Fibroblast of the conjunctiva (primary cell): ENCODE results near the gene CCDC144A.
"Not testable (repeated sequence)": the region's sequence is repeated elsewhere in the genome, so short reads cannot be mapped to it uniquely, and the experiment has no call there.

Experiments used
- DNase-seq: peaks from one replicate; pipeline ENCODE4 v3.0.0-alpha.2; 2010; ENCODE audit warnings: low read depth

Gene CCDC144A

DNA sequence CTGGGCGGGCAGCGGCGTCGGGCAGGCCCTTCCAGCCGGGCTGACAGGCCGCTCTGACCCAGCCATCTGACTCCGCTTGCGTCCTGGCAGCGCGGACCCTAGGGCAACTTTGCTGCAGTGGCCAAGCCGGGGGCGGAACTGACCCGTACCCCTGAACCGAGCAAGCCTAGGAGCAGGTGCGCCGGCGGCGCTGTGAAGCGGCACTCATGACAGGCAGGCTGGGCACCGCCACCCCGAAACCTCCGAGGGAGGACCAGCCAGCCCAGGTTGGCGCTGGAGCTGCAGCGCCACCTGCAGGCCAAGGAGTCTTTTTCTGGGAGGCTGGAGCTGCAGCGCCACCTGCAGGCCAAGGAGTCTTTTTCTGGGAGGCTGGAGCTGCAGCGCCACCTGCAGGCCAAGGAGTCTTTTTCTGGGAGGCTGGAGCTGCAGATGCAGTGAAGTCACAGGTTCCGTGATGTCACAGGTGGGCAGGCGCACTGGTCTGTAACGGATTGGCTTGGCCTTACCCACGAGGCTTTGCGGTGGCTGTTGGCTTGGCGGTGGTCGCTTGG, at the start of gene CCDC144A:
Gene CCDC144A, plus strand, starts transcription at position 511 of the 551 bp plus-strand sequence. CDS start 160 bp downstream, outside the sequence.
- not testable (repeated sequence) for DNase-seq

- no peak for DNase-seq
Measured at GRCh38 chr17:16649585-16649984, 40.5 kb upstream of the CCDC144A start.

DNA sequence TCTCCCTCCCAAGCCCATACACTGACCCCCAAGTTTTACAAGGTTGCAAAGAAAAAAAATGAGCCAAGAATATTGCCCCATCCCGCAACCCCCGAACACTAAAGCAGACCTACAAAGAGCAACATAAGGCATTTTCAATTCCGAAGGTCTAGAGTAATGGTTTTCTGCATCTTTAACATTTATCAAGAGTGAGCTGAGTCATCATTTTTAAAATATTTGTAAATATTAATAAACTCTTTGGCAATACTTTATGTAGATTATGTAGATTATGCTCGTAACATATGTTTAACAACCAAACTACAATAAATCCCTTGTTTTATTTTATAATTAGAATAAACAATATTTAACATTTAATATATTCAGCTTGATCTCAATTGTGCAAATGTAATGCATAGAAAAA, 37.8 kb upstream of the CCDC144A start:
- DNase-seq: no peak

GRCh38 chr17:16652847-16653366, 37.1 kb upstream of the CCDC144A start:
- DNase-seq: no peak

GRCh38 chr17:16653367-16654041, 36.5 kb upstream of the CCDC144A start, which contains the start of gene ZNF624:
Gene ZNF624 (minus strand): TSS chr17:16653850.
- DNase-seq: peak; percentile 86

- no peak for DNase-seq
Measured at GRCh38 chr17:16661217-16661616, 28.8 kb upstream of the CCDC144A start.

- no peak for DNase-seq
Measured at GRCh38 chr17:16662936-16663335, 27.1 kb upstream of the CCDC144A start.

DNA sequence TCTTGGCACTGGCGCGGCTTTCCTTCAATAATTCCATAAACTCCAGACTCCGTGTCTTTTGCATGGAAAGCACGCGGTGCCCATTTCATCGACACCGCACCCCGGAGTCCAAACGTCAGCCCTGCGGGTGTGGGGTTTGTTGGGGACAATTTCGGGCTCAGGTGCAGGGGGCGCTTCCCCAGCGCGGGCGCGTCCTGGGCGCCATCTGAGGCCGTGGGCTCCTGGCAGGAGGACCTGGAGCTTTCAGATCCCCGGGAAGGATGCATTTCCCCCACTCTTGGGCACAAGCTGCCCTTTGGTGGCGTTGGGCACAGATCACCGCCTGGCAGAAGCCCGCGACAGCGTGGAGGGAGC, 23.5 kb upstream of the CCDC144A start:
- DNase-seq: not testable (repeated sequence)

DNA sequence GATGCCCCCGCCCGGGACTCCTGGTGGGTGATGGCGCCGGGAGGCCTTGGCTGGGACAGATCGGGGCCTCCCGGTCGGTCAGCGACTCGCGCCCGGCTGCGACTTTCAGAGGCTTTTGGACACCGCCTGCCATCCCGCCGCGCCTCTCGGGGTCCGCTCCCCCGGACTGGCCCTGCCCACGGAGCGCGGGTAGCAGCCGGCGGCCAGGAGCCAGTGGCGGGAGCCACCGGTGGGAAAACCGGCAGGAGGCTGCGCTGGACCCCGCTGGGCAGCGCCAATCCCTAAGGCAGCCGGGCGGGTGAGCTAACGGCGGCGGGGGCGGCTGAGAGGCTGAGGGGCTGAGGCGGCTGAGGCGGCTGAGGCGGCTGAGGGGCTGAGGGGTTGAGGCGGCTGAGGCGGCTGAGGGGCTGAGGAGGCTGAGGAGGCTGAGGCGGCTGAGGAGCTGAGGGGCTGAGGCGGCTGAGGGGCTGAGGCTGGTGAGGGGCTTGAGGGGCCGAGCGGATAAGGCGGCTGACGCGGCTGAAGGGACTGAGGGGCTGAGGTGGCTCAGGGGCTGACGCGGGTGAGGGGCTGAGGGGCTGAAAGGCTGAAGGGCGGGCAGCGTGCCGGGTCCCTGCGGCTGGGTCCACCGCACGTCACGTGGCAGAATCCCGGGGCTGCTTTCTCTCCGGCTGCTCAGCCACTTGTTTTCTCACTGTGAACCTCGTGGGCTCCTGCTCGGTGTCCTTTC, 23.0 kb upstream of the CCDC144A start:
- not testable (repeated sequence) for DNase-seq

GRCh38 chr17:16676676-16677268, 13.3 kb upstream of the CCDC144A start:
- no peak for DNase-seq

GRCh38 chr17:16683290-16684138, 6.5 kb upstream of the CCDC144A start:
- DNase-seq: not testable (repeated sequence)

- not testable (repeated sequence) for DNase-seq
Measured at GRCh38 chr17:16686019-16686418, 4.0 kb upstream of the CCDC144A start.

DNA sequence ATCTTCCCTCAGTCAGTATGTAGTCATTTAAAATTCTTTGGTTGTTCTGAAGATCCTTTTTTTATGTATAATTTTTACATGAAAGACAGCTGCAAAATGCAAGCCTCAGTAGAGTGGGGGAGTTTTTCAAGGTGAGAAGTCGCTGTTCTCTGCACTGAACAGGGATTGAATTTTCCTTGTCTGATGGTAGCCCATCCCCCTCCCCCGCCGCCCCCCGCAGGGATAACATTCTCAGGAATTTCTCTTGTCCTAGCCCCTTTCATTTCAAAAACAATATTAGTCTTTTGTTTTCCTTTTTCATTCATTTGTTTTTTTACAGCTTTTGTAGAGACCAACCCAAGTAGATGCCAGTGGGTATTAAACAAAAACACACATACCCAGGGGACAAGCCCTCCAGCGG, 2.9 kb upstream of the CCDC144A start:
- not testable (repeated sequence) for DNase-seq

DNA sequence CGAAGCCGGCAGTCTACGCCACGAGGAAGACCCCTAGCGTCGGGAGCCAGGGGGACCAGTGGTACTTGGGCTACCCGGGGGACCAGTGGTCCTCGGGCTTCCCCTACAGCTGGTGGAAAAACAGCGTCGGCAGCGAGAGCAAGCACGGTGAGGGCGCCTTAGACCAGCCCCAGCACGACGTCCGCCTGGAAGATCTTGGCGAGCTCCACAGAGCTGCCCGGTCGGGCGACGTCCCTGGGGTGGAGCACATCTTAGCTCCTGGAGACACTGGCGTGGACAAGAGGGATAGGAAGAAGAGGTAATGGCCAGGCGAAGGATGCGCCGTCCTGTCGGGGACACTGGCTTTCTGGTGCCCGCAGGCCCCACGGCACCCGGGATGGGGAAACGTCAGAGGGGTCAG, 406 bp downstream of the CCDC144A start:
- not testable (repeated sequence) for DNase-seq

DNA sequence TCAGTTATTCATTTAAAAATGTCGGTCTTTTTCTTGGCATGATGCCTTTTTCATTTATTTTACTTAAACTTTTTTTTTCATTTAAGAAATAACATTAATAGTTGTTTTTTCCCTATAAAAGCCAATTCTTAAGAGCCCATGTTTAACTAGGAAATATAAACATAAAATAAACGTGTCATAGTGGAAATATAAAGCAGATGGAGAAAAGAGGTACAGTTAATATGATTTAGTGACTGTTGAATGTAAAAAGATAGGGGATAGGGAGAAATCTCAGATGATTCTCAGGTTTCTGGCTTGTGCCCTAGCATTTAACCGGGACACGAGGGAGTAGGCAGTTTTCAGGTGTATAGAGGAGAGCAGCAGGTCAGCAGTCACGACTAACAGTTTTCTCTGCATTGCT, 7.6 kb downstream of the CCDC144A start:
- not testable (repeated sequence) for DNase-seq

DNA sequence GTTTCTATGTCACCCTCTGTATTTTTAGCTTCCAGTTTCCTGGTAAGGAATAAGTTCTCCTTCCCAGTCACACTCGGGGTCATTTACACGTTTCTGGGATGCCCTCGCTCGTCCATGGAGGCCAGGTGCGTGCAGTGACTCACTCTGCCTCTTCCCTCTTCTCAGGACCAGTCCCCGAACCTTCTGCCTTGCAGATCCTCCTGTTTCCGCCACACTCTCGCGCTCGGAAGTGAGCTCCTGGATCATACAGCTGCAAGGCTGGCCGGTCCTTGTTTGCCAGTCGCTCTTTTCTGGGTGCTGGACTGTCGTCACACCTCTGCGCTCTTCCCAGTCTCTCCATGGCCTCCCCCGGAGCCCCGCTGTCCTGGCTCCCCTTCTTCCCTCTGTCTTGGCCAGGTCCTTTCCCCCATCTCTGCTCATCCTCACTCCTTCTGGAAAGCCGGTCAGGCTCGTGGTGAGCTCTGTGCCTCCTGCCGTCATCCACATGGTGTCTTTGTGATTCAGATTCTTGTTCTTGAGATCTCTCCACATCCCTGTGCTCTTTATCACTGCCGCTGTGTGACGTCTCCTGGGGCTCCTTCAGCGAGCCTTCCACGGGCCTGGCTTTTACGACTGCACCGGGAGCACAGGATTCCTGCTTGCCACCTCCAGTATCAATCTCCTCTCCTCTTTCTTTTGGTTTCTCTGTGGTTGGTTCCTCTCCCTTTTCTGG, 55.6 kb downstream of the CCDC144A start:
- not testable (repeated sequence) for DNase-seq

- not testable (repeated sequence) for DNase-seq
Measured at GRCh38 chr17:16746571-16746970, 56.5 kb downstream of the CCDC144A start.

- DNase-seq: not testable (repeated sequence)
Measured at GRCh38 chr17:16750515-16750914, 60.5 kb downstream of the CCDC144A start.

GRCh38 chr17:16751224-16751923, 61.3 kb downstream of the CCDC144A start:
- not testable (repeated sequence) for DNase-seq

DNA sequence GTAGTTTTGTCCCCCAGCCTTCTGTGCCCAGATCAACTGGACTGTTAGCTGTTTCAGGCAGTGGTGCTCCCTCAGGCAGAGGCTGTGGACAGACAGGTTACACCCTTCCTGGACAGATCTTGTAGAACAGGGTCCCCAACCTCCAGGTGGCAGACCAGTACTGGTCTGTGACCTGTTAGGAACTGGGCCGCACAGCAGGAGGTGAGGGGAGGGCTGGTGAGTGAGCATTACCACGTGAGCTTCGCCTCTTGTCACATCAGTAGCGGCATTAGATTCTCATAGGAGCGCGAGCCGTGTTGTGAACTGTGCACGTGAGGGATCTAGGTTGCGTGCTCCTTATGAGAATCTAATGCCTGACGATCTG, 61.9 kb downstream of the CCDC144A start:
- DNase-seq: not testable (repeated sequence)
